Osteoblast (primary cell): ENCODE results near the gene VAMP5. TPM values are rescaled to one million over a fixed set of nuclear protein-coding genes. Genes with fewer than 3 reads are reported as not detected.

ENCODE experiments used
- DNase-seq: peaks from one replicate; pipeline ENCODE4 v3.0.0; 2011; ENCODE audit warnings: low spot score, mixed read lengths; ENCODE audit not compliant: insufficient read length; ENCODE audit errors: missing footprints
- H2AFZ ChIP-seq: 2 replicates; pipeline ENCODE4 v1.6.0; 2011; ENCODE audit warnings: mild to moderate bottlenecking, low read length
- H3K27ac ChIP-seq: 2 replicates; pipeline ENCODE4 v1.5.1; 2011; ENCODE audit warnings: mild to moderate bottlenecking, low read depth, low read length, moderate library complexity
- H3K27me3 ChIP-seq: 2 replicates; pipeline ENCODE4 v1.6.0; 2012; ENCODE audit warnings: mild to moderate bottlenecking, control low read depth, inconsistent platforms, low read length, moderate library complexity; ENCODE audit not compliant: insufficient read depth
- H3K36me3 ChIP-seq: 2 replicates; pipeline ENCODE4 v1.5.1; 2011; ENCODE audit warnings: mild to moderate bottlenecking, low read length, control low read depth, moderate library complexity; ENCODE audit not compliant: insufficient read depth
- H3K4me1 ChIP-seq: 2 replicates; pipeline ENCODE4 v1.5.1; 2011; ENCODE audit warnings: mild to moderate bottlenecking, low read length, control low read depth, moderate library complexity; ENCODE audit not compliant: insufficient read depth
- H3K4me2 ChIP-seq: 2 replicates; pipeline ENCODE4 v1.6.0; 2011; ENCODE audit warnings: mild to moderate bottlenecking, low read length; ENCODE audit not compliant: insufficient read depth
- H3K4me3 ChIP-seq: fragments of 200-600 bp; sonication (generic); 3 replicates; pipeline ENCODE4 v1.5.1; 2012; ENCODE audit warnings: mild to moderate bottlenecking, low read length, inconsistent platforms; ENCODE audit not compliant: insufficient read depth
- H3K79me2 ChIP-seq: 2 replicates; pipeline ENCODE4 v1.6.0; 2012; ENCODE audit warnings: mild to moderate bottlenecking, low read length, control low read depth, inconsistent platforms; ENCODE audit not compliant: insufficient read depth
- H3K9me3 ChIP-seq: 2 replicates; pipeline ENCODE4 v1.5.1; 2011; ENCODE audit warnings: low read depth, low read length, control low read depth
- H4K20me1 ChIP-seq: 2 replicates; pipeline ENCODE4 v1.6.0; 2012; ENCODE audit warnings: mild to moderate bottlenecking, low read length, control low read depth; ENCODE audit not compliant: insufficient read depth
- CTCF ChIP-seq: IDR thresholded peaks from 2 replicates; pipeline ENCODE4 v1.5.1; 2011; ENCODE audit warnings: mild to moderate bottlenecking, low read depth, low read length, moderate library complexity; ENCODE audit errors: extremely low read depth
- total RNA-seq: library from RNA; depleted of rRNA; stranded (reverse); fragments of >200 nt; gene quantifications from 2 replicates; pipeline ENCODE4 v1.2.3, GENCODE V29; 2012

VAMP5 gene
- total RNA-seq, 1 donor, result 27.1 TPM

- H3K4me3 ChIP-seq, result no peak overlapping the region
- H3K79me2 ChIP-seq, result peaks cover 54% of the 10 kb centered on the region
- H4K20me1 ChIP-seq, result peaks cover 10% of the 10 kb centered on the region
- no peaks in the 10 kb centered on the region for H3K9me3 ChIP-seq
- no peak for DNase-seq
- no peaks in the 10 kb centered on the region for H3K27me3 ChIP-seq
- H3K27ac ChIP-seq, result no peak overlapping the region
- no peak overlapping the region for H3K4me2 ChIP-seq
- TF ChIP-seq CTCF, result no peak
- peaks cover 51% of the 10 kb centered on the region for H3K36me3 ChIP-seq
- no peak overlapping the region for H2AFZ ChIP-seq
- H3K4me1 ChIP-seq, result peaks cover 14% of the 10 kb centered on the region
These were observed 35.4 kb downstream of the VAMP5 start for GRCh38 chr2:85619617-85620016.

- no peak for DNase-seq
- H3K4me3 ChIP-seq, result no peak overlapping the region
- peaks cover 14% of the 10 kb centered on the region for H3K4me1 ChIP-seq
- H3K27ac ChIP-seq, result no peak overlapping the region
- H2AFZ ChIP-seq, result no peak overlapping the region
- peaks cover 67% of the 10 kb centered on the region for H3K36me3 ChIP-seq
- TF ChIP-seq CTCF, result no peak
- peaks cover 51% of the 10 kb centered on the region for H3K79me2 ChIP-seq
- H4K20me1 ChIP-seq, result peaks cover 10% of the 10 kb centered on the region
- no peaks in the 10 kb centered on the region for H3K27me3 ChIP-seq
- no peaks in the 10 kb centered on the region for H3K9me3 ChIP-seq
- no peak overlapping the region for H3K4me2 ChIP-seq
These were observed 37.1 kb downstream of the VAMP5 start for GRCh38 chr2:85621338-85621737.

- Histone ChIP-seq H3K36me3 (peaks cover 81% of the 10 kb centered on the region), H3K4me2 (no peak overlapping the region), H4K20me1 (no peaks in the 10 kb centered on the region), H2AFZ (no peak overlapping the region), H3K27me3 (no peaks in the 10 kb centered on the region), H3K27ac (no peak overlapping the region), H3K9me3 (no peaks in the 10 kb centered on the region), H3K4me1 (peaks cover 4% of the 10 kb centered on the region), H3K79me2 (peaks cover 24% of the 10 kb centered on the region), H3K4me3 (no peak overlapping the region)
- no peak for TF ChIP-seq CTCF
- DNase-seq, result no peak
These were observed 39.8 kb downstream of the VAMP5 start for GRCh38 chr2:85623991-85624390.

- H2AFZ ChIP-seq, result no peak overlapping the region
These were observed 44.4 kb downstream of the VAMP5 start for GRCh38 chr2:85628658-85629057.

More at GRCh38 chr2:85628658-85629057, 44.4 kb downstream of the VAMP5 start:
- TF ChIP-seq CTCF, result no peak
- Histone ChIP-seq H4K20me1 (no peaks in the 10 kb centered on the region), H3K27ac (no peak overlapping the region), H3K4me3 (no peak overlapping the region), H3K9me3 (no peaks in the 10 kb centered on the region), H3K27me3 (no peaks in the 10 kb centered on the region), H3K4me2 (no peak overlapping the region), H3K4me1 (no peaks in the 10 kb centered on the region), H3K36me3 (peaks cover 78% of the 10 kb centered on the region), H3K79me2 (peaks cover 10% of the 10 kb centered on the region)
- no peak for DNase-seq
